Transverse colon (tissue), 4 donors: Measurements from ENCODE around the gene GZMA. TPM values are rescaled to one million over a fixed set of nuclear protein-coding genes. Genes with fewer than 3 reads are reported as not detected.
"Not testable (repeated sequence)": the region's sequence is repeated elsewhere in the genome, so short reads cannot be mapped to it uniquely, and the experiment has no call there.

ENCODE experiments used
- DNase-seq: peaks from one replicate; pipeline ENCODE4 v3.0.0-alpha.2; 2019
- H3K27ac ChIP-seq, 4 donors: fragments of 200-600 bp; sonication (generic); 2 replicates each; pipeline ENCODE4 v1.5.1; 2016 to 2018; ENCODE audit warnings: inconsistent platforms in 4 of 4
- H3K27me3 ChIP-seq: fragments of 200-600 bp; sonication (generic); 2 replicates; pipeline ENCODE4 v1.5.1; 2017; ENCODE audit warnings: inconsistent platforms
- H3K36me3 ChIP-seq, 4 donors: fragments of 200-600 bp; sonication (generic); 2 replicates each; pipeline ENCODE4 v1.5.1; 2017 to 2019; ENCODE audit warnings: inconsistent platforms in 4 of 4
- H3K4me1 ChIP-seq, 4 donors: fragments of 200-600 bp; sonication (generic); 2 replicates each; pipeline ENCODE4 v1.5.1; 2017 to 2020; ENCODE audit warnings: inconsistent platforms in 4 of 4
- H3K4me3 ChIP-seq, 4 donors: fragments of 200-600 bp; sonication (generic); 1 replicate in 1 of 4; 2 replicates in 3 of 4; pipeline versions ENCODE4 v1.5.1 to v1.6.1; 2017 to 2019; ENCODE audit warnings: inconsistent platforms in 4 of 4
- H3K9me3 ChIP-seq, 2 donors: fragments of 200-600 bp; sonication (generic); 2 replicates each; pipeline ENCODE4 v1.5.1; 2017 to 2019; ENCODE audit warnings: inconsistent platforms in 2 of 2
- EP300 ChIP-seq: sonication (generic); formaldehyde crosslinking; IDR thresholded peaks from one replicate; pipeline ENCODE4 v1.6.1; 2017; ENCODE audit warnings: antibody characterized with exemption, low read depth
- POLR2A ChIP-seq: fragments of 450-650 bp; IDR thresholded peaks from one replicate; pipeline ENCODE4 v1.6.1; 2016; ENCODE audit warnings: antibody characterized with exemption, mild to moderate bottlenecking, moderate library complexity
- POLR2AphosphoS5 ChIP-seq, 3 donors: sonication (generic); formaldehyde crosslinking; IDR thresholded peaks; one replicate each; pipeline ENCODE4 v1.6.1; 2016; ENCODE audit warnings: antibody characterized with exemption in 3 of 3
- WGBS, 2 donors: methylation state at CpG; one replicate each; pipeline ENCODE4 v1.1.5; 2018; ENCODE audit warnings: low coverage in 1 of 2; 5-methylcytosine and 5-hydroxymethylcytosine counted together
- in situ Hi-C, 4 donors: fragments of 200-750 bp; cut with MboI; loops; one replicate each; pipeline versions ENCODE4 v1.15.0 to v1.15.1; 2017; ENCODE audit warnings: low sequenced_read_pairs in 3 of 4, low pct_ligation_motif_present in 1 of 4, low pct_unique_long_range_greater_than_20kb in 1 of 4
- intact Hi-C: fragments of 100-400 bp; cut with DNase I; formaldehyde crosslinking; loops from one replicate; pipeline ENCODE4 v1.15.1; 2023; ENCODE audit warnings: low total_unique reads
- total RNA-seq, 4 donors: library from RNA; depleted of rRNA; stranded (reverse); fragments of >200 nt; gene quantifications; one replicate each; pipeline ENCODE4 v1.1.0, GENCODE V29; 2016
- TF ChIP-seq, protein P1 (sequence below), 5 experiments: fragments of 200-600 bp in 3 of 5; fragments of 450-650 bp in 2 of 5; sonication (generic) in 3 of 5; IDR thresholded peaks; 1 replicate in 2 of 5; 2 replicates in 3 of 5; pipeline ENCODE4 v1.5.1; 2016 to 2017; ENCODE audit warnings: antibody characterized with exemption in 5 of 5, inconsistent platforms in 3 of 5, mild to moderate bottlenecking in 2 of 5, moderate library complexity in 1 of 5

GZMA gene
- total RNA-seq, 4 donors from 2014 or later: 7.6 to 8.3 TPM; not detected in 2

DNA sequence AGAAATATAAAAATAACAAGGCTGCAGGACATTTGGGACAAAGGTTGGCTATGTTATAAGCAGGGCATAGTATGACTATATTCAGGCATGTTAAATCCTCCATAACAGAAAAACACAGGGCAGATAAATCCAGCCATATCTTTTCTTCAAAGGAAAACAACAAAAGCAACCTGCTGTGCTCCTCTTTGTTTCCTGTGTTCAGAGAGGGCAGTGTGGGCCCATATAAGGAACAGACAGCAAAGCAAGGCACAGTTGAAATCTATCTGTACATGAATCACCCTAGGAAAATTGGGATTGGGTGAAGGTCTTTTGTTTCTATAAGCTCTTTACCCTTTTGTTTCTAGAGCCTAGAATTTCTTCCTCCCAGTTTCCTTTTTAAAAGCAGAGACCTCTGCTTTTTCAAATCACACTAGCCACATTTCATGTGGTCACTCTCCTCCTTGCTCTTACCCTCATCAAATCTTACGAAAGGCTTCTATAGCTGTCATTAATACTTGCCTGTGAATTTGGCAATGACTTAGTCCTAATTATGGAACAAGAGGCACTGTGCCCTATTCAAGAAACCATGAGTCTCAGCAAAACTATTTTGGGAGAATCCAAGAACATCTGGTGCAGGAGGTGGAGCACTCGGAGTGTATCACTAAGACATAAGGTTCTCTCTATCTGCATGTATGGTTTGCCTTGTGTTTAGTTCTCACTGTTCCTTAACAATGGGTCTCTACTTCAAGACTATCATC is 1.8 kb downstream of the GZMA start:
- no peak for DNase-seq
- intact Hi-C loops (loop anchor here (5.0 kb wide), 2 partner anchors 47 to 858 kb away; no protein-coding TSS in a partner anchor), in situ Hi-C loops (no loop called here)
- Histone ChIP-seq H3K27ac (no peak overlapping the region), H3K9me3 (no peaks in the 10 kb centered on the region), H3K4me1 (no peaks in the 10 kb centered on the region), H3K36me3 (no peaks in the 10 kb centered on the region), H3K4me3 (no peak overlapping the region), H3K27me3 (no peaks in the 10 kb centered on the region)
- TF ChIP-seq EP300 (no peak), POLR2AphosphoS5 (IDR thresholded peaks at IDR 0.05) (no peak), POLR2A (no peak)
- TF ChIP-seq, protein P1, sequence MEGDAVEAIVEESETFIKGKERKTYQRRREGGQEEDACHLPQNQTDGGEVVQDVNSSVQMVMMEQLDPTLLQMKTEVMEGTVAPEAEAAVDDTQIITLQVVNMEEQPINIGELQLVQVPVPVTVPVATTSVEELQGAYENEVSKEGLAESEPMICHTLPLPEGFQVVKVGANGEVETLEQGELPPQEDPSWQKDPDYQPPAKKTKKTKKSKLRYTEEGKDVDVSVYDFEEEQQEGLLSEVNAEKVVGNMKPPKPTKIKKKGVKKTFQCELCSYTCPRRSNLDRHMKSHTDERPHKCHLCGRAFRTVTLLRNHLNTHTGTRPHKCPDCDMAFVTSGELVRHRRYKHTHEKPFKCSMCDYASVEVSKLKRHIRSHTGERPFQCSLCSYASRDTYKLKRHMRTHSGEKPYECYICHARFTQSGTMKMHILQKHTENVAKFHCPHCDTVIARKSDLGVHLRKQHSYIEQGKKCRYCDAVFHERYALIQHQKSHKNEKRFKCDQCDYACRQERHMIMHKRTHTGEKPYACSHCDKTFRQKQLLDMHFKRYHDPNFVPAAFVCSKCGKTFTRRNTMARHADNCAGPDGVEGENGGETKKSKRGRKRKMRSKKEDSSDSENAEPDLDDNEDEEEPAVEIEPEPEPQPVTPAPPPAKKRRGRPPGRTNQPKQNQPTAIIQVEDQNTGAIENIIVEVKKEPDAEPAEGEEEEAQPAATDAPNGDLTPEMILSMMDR (IDR thresholded peaks at IDR 0.05): no peak
- 69 to 83% methylated on average over 1 to 2 of the region's 2 CpGs for WGBS, 2 donors

DNA sequence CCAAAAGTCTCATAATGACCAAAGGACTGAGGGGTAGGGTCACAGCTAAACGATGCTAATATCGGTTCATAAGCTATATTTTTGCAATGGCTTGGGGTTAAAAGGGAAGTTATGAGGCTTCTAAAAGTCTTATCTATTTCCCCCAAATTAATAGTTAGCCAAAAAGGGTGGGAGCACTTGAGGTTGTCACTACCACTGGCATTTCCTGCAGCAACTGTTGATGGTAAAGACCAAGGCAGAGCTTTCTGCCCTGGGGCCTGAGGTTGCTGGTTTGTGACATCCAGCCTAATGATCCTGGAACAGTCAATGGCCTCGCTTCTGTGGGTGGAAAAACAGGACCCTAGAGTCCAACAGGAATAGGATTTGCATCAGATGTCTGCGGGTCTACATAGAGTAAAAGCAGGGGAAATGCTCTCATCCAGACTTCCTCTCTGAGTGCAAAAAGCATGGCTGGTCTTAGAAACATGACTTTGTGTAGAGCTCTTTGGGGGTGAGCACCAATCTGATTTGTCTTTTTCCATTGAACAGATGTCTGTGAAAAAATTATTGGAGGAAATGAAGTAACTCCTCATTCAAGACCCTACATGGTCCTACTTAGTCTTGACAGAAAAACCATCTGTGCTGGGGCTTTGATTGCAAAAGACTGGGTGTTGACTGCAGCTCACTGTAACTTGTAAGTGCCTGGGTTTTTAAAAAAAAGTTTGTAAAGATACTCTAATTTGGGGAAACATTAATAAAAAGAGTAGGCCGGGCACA is 2.7 kb downstream of the GZMA start:
- no peak overlapping the region for H3K4me3 ChIP-seq
- no peaks in the 10 kb centered on the region for H3K4me1 ChIP-seq
- H3K36me3 ChIP-seq: no peaks in the 10 kb centered on the region
- H3K27me3 ChIP-seq: no peaks in the 10 kb centered on the region
- DNase-seq: no peak
- H3K27ac ChIP-seq: no peak overlapping the region
- H3K9me3 ChIP-seq: no peaks in the 10 kb centered on the region
- WGBS, 2 donors: 67 to 74% methylated on average over 4 to 5 of the region's 5 CpGs
- intact Hi-C loops: loop anchor here (5.0 kb wide), 2 partner anchors 48 to 857 kb away; no protein-coding TSS in a partner anchor
- TF ChIP-seq, protein P1 (IDR thresholded peaks at IDR 0.05): no peak
- TF ChIP-seq EP300 (no peak), POLR2A (no peak), POLR2AphosphoS5 (IDR thresholded peaks at IDR 0.05) (no peak)
- in situ Hi-C loops: no loop called here

DNA sequence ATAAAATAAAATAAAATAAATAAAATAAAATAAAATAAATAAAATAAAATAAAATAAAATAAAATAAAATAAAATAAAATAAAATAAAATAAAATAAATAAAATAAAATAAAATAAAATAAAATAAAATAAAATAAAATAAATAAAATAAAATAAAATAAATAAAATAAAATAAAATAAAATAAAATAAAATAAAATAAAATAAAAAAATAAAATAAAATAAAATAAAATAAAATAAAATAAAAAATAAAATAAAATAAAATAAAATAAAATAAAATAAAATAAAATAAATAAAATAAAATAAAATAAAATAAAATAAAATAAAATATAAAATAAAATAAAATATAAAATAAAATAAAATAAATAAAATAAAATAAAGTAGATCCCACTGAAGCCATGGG is 3.5 kb downstream of the GZMA start:
- intact Hi-C loops, H3K4me1 ChIP-seq, H3K27me3 ChIP-seq, DNase-seq, in situ Hi-C loops, H3K9me3 ChIP-seq, H3K36me3 ChIP-seq, H3K4me3 ChIP-seq, H3K27ac ChIP-seq: not testable (repeated sequence)

DNA sequence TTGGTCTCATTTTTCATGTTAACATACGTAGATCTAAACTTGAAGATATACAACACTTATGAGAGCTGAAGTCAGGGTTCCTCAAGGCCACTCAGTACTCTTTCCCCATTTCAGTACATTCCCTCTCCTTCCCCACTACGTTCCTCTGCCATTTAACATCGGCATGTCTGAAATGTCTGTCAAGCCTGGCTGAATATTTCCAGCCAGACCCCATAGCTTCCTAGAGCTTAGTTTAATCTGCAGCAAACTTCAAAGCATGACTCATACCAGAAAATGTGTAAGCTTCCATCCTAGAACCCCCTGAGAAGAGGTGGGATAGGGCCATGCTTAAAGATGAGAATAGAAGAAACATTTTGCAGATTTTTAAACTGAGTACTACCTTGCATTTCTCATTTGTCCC is 6.2 kb downstream of the GZMA start:
- 72 to 88% methylated on average over 3 of the region's 3 CpGs for WGBS, 2 donors
- DNase-seq: no peak
- no peaks in the 10 kb centered on the region for H3K27me3 ChIP-seq
- intact Hi-C loops: no loop called here
- H3K36me3 ChIP-seq: no peaks in the 10 kb centered on the region
- no peak overlapping the region for H3K27ac ChIP-seq
- no peaks in the 10 kb centered on the region for H3K9me3 ChIP-seq
- H3K4me1 ChIP-seq: no peaks in the 10 kb centered on the region
- in situ Hi-C loops: no loop called here
- H3K4me3 ChIP-seq: no peak overlapping the region
- TF ChIP-seq, protein P1 (IDR thresholded peaks at IDR 0.05): no peak
- no peak for TF ChIP-seq POLR2A
- TF ChIP-seq EP300: no peak
- TF ChIP-seq POLR2AphosphoS5 (IDR thresholded peaks at IDR 0.05): no peak
